NCI-H748 (cell line): ENCODE results near the gene REC114.
"Not testable (repeated sequence)": the region's sequence is repeated elsewhere in the genome, so short reads cannot be mapped to it uniquely, and the experiment has no call there.

Source experiments
- DNase-seq: peaks from one replicate; lab custom pipeline; 2025; ENCODE audit not compliant: unreplicated experiment; lab: John Stamatoyannopoulos, UW

Gene REC114, protein sequence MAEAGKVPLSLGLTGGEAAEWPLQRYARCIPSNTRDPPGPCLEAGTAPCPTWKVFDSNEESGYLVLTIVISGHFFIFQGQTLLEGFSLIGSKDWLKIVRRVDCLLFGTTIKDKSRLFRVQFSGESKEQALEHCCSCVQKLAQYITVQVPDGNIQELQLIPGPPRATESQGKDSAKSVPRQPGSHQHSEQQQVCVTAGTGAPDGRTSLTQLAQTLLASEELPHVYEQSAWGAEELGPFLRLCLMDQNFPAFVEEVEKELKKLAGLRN

DNA sequence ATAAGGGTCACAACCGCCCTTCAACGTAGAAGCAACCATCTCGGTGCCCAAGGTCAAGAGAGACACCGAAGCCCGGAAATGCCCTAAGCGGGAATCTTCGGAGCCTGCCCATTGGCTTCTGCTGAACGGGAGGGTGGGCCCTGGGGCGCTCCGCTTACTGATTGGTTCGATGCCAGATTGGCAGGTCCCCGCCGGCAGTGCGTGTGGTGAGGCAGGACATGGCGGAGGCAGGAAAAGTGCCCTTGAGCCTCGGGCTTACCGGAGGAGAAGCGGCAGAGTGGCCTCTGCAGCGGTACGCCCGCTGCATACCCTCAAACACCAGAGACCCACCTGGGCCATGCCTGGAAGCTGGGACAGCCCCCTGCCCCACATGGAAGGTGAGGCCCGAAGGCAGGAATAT, at the start of gene REC114:
Gene REC114, plus strand, starts transcription at position 197 of the 400 bp plus-strand sequence. Its CDS starts 22 bp downstream, at position 219.
- DNase-seq: no peak

DNA sequence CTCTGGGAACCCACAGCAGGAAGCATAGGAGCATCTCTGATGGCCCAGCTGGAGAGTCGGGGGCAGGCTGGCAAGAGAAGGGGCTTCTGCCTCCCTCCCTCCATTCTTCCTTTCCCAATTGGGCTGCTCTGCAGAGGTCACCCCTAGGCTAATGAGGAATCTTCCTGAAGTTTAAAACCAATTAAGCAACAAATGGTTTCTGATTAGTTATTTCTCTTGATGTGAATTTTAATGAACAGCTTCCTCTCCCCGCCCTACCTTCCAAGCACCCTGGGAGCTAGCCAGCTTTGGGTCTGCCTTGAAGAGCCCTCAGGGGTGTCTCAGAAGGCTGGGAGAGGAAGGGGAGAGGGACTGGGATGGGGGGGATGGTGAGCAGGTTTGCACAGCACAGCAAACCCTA, 49.6 kb upstream of the REC114 start:
- DNase-seq: no peak

DNA sequence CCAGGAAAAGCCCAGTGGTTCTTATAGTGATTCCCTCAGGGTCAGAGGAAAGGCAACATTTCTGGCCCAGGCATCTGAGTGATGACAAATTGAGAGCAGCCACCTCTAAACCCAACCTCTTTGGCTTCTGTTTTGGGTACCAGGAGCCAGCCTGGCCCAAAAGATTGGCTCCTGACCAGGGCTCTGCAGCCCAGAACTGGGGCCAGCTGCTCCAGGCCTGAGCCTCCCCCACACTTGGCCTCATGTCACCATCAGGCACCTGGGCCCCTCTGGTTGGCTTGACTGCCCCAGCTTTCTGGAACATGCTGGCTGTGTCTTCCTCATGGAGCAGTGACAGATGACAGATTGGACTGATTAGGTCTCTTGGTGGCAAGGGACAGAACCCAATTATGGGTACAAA, 48.2 kb upstream of the REC114 start:
- DNase-seq: no peak

- no peak for DNase-seq
These were observed 47.3 kb upstream of the REC114 start for GRCh38 chr15:73395671-73396070.

- DNase-seq: no peak
These were observed 45.5 kb upstream of the REC114 start for GRCh38 chr15:73397461-73397860.

DNA sequence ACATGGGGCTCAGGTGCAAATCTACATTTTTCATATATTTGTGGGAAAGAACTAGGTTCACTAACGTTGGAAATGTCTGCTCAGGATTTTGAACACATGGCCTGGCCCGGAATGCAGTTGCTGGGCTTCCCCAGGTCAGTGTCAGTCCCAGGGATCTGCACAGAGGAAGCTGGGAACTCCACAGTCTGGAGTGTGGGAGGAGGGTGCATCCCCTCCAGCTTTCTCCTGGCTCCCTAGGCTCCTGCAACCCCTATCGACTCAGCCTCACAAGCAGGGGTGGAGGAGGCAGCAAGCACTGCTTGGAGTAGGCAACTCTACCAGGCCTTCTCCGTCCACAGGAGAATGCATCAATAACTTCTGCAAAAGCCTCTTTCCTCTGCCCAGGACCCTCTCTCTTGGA, 44.1 kb upstream of the REC114 start:
- no peak for DNase-seq

DNA sequence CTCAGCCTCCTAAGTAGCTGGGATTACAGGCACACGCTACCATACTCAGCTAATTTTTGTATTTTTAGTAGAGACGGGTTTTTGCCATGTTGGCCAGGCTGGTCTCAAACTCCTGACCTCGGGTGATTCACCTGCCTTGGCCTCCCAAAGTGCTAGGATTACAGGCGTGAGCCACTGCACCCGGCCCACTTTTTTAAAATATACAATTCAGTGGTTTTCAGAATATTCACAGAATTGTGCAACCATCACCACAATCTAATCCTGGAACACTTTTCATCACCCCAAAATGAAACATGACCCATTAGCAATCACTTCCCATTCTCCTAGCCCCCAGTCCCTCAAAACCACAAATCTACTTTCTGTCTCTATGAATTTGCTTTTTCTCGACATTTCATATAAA, 42.7 kb upstream of the REC114 start:
- DNase-seq: not testable (repeated sequence)

- DNase-seq: no peak
These were observed 39.8 kb upstream of the REC114 start for GRCh38 chr15:73403171-73403570.

DNA sequence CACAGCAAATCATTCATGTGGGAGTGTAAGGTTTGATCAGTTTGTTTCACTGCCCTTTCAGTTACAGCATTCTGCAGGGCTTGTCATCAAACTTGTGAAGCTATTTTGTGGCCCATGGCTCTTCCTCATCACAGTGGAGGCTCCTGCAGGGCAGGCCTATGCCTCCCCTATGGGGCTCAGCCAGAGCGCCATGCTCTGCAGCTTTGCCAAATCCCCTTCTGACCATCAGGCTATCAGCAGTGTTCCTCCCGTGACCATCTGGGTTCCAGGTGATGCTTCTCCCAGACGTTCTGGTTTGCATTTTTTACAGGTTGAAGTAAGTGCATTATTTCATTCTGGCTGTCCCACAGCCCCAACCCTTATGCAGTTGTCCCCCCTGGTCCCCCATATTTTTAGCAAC, 28.1 kb upstream of the REC114 start:
- DNase-seq: no peak

DNA sequence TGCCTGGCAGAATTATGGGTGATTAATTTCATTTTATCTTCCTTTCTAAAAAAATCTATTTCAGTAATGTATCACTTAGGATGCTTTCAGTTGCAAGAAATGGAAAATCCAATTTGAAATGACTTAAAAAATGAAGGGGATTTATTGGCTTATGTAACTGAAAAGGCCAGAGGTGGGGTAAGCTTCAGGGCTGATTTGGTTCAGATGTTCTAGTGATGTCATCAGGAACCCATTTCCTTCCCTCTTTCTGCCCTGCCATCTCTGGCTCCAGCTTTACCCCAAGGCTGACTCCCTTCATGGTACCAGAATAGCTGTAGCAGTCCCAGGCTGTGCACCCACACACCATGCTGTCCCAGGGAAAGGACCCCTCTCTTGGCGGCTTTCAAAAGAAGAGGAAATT, 18.5 kb upstream of the REC114 start:
- DNase-seq: no peak

DNA sequence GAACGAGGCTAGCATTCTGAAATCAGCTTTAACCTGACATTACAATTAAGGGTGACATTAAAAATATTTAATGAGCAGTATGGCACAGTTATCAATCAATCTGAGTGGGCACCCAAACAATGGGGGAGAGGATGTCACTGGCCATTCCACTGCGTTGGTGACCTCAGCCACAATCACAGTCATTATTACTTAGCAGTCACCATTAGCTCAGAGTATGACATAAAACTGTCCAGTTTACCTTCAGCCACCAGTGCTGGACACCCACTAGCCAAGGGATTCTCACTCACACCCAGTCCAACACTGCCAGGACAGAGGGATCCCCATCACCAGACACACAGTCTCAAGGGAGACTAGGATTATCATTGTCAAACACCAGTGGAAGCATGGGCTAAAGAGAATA, 17.5 kb upstream of the REC114 start:
- DNase-seq: no peak

DNA sequence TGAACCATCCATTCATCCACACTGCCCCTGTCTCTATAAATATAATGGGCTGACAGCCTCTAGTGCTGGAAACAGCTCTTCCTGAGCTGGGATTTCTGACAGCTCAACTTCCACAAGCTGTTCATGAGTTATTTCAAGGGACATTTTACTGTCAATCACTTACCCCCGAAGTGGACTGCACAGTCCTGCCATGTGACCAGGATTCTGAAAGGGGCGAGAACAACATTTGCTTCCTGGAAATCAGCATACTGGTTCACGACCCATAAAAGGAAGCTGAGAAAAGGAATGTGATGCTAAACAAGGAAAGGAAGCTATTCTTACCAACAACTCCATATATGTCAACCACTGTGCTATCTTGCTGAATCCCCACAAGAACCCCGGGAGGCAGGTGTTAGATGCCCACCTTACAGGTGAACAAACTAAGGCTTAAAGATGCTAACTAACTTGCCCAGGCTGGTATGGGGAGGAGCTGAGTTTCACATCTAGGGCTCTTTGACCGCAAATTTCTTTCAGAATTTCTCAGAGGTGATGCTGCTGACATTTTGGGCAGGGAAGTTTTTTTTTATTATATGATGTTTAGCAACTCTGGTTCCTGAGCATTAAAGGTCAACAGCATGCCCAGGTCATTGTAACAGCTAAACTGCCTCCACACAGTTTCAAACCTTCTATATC, 16.5 kb upstream of the REC114 start:
- no peak for DNase-seq

DNA sequence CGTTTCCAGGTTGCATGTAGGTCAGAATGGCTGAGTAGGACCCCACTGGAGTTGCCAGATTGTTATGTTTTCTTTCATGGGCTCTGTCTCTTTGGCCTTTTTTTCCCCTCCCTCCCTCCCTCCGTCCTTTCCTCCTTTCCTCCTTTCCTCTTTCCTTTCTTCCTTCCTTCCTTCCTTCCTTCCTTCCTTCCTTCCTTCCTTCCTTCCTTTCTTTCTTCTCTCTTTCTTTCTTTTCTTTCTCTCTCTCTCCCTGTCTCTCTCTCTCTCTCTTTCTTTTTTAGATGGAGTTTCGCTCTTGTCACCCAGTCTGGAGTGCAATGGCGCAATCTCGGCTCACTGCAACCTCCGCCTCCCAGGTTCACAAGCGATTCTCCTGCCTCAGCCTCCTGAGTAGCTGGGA, 11.6 kb upstream of the REC114 start:
- not testable (repeated sequence) for DNase-seq

GRCh38 chr15:73433873-73434272, 9.1 kb upstream of the REC114 start:
- no peak for DNase-seq

GRCh38 chr15:73436613-73437012, 6.4 kb upstream of the REC114 start:
- DNase-seq: no peak

DNA sequence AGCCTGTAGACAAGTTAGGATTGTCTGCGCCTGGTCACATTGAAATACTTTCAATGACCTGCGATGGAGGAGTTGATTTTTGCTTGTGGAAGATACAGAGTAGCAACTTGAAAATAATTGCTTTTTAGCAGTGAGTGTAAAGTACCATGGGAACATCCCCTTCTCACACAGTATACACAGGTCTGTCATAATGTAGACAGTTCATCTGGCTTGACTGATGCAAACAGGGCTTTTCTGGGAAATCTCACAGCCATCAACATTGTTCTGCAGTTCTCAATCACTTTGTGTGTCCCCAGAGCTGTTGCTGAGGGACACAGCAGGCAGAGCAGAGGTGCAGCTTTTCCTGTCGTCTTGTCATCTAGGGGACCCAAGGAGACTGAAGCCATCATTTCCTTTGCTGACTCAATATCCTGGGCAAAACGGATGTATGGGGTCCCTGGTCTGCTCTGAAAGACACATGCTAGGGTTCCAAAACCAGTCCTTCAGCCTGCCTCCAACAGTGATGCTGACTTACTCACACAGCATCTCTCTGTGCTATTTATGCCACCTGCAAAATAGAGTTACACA, 5.3 kb upstream of the REC114 start:
- no peak for DNase-seq

DNA sequence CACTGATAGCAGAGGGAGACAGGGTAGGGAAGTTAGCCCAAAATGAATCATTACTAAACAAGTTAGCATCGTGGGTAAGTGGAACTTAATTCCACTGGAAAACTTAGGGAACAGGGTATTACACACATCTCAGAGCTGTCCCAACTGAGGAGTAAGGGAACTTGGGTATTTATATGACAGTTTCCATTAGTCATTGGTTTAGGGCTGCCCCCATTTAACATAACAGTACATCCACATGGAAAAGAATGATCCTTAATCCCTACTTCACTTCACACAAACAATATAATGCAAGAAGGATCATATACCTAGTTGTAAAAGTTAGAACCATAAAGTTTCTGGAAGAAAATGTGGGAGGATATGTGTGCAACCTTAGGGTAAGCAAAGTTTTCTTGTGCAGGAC, 4.3 kb upstream of the REC114 start:
- DNase-seq: no peak

GRCh38 chr15:73440571-73440970, 2.4 kb upstream of the REC114 start:
- DNase-seq: no peak

GRCh38 chr15:73442421-73442820, 543 bp upstream of the REC114 start:
- DNase-seq: no peak

GRCh38 chr15:73447471-73447870, 4.5 kb downstream of the REC114 start:
- not testable (repeated sequence) for DNase-seq

DNA sequence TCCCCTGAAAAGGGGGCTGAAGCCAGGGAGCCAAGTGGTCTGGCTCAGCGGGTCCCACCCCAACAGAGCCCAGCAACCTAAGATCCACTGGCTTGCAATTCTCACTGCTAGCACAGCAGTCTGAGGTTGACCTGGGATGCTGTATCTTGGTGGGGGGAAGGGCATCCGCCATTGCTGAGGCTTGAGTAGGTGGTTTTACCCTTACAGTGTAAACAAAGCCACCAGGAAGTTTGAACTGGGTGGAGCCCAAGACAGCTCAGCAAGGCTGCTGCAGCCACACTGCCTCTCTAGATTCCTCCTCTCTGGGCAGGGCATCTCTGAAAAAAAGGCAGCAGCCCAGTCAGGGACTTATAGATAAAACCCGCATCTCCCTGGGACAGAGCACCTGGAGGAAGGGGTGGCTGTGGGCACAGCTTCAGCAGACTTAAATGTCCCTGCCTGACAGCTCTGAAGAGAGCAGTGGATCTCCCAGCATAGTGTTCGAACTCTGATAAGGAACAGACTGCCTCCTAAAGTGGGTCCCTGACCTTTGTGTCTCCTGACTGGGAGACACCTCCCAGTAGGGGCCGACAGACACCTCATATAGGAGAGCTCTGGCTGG, 5.3 kb downstream of the REC114 start:
- DNase-seq: not testable (repeated sequence)

DNA sequence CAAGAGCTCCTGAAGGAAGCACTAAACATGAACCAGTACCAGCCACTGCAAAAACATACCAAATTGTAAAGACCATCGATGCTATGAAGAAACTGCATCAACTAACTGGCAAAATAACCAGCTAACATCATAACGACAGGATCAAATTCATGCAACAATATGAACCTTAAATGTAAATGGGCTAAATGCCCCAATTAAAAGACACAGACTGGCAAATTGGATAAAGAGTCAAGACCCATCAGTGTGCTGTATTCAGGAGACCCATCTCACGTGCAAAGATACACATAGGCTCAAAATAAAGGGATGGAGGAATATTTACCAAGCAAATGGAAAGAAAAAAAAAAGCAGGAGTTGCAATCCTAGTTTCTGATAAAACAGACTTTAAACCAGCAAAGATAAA, 7.0 kb downstream of the REC114 start:
- DNase-seq: not testable (repeated sequence)
